ENCODE results near the gene PEX14.

DNA sequence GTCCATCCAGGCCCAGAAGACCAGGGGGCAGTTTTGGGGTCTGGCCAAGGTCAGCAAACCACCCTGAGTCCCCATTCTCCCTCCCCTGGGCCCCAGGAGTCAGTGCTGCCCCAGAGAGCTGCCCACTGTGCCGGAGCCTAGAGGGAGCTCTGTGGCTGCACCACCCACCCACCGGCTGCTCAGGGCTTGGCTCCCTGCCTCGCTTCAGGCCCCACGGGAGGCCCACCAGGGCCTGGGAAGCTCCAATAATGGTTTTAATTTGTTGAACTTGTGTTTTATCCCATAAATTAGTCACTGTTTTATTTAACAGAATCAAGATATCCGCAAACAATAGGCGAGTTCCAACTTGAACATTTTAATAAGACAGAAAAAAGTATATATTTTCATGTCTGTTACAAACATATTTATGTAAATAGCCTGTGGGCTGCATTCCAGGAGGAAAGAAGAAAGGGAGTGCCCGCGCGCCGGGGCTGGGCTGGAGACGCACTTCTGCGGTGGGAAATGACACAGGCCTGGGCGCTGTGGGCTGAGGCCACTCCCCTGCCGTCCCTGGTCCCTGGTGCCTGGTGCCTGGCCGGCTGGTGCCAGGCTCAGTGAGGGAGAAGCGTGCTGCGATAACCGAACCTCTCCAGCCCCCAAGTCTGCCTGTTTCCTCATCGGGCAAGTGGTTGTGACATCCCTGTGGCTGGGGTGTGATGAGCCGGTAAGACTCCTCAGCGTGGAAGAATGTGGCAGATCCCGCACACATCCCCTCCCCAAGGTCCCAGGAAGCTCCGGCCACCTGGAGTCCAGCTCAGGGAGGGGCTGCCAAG lies 160.5 kb downstream of the PEX14 start:
- TF ChIP-seq, protein P1, sequence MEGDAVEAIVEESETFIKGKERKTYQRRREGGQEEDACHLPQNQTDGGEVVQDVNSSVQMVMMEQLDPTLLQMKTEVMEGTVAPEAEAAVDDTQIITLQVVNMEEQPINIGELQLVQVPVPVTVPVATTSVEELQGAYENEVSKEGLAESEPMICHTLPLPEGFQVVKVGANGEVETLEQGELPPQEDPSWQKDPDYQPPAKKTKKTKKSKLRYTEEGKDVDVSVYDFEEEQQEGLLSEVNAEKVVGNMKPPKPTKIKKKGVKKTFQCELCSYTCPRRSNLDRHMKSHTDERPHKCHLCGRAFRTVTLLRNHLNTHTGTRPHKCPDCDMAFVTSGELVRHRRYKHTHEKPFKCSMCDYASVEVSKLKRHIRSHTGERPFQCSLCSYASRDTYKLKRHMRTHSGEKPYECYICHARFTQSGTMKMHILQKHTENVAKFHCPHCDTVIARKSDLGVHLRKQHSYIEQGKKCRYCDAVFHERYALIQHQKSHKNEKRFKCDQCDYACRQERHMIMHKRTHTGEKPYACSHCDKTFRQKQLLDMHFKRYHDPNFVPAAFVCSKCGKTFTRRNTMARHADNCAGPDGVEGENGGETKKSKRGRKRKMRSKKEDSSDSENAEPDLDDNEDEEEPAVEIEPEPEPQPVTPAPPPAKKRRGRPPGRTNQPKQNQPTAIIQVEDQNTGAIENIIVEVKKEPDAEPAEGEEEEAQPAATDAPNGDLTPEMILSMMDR (IDR thresholded peaks at IDR 0.05; ENCODE audit: poor library complexity, severe bottlenecking) = no peak
- TF ChIP-seq RAD21 (conservative IDR thresholded peaks at IDR 0.05) = no peak
- no peak for TF ChIP-seq EZH2 (IDR thresholded peaks at IDR 0.05; ENCODE audit: borderline replicate concordance, insufficient read depth, low read length, poor library complexity, severe bottlenecking)
- TF ChIP-seq POLR2AphosphoS5 (IDR thresholded peaks at IDR 0.05) = no peak
- TF ChIP-seq SMC3 (conservative IDR thresholded peaks at IDR 0.05; ENCODE audit: poor library complexity) = no peak
- no peak for TF ChIP-seq EP300 (conservative IDR thresholded peaks at IDR 0.05; ENCODE audit: poor library complexity, severe bottlenecking)
- no peak for TF ChIP-seq TAF1 (IDR thresholded peaks at IDR 0.05; ENCODE audit: low read depth)
